Stimulated activated naive CD8-positive, alpha-beta T cell treated with anti-CD3 and anti-CD28 coated beads, Interleukin-15, amount 100 ng/mL, for 72 hours (primary cell): ENCODE results near the gene SULF2.

Source experiments
- ATAC-seq: fragments of 150-1000 bp; cut with Tn5 transposase; 2 replicates; pipeline ENCODE4 v1.10.0; 2021; ENCODE audit warnings: mild to moderate bottlenecking, moderate library complexity
- DNase-seq, 2 donors: peaks; one replicate each; pipeline ENCODE4 v3.0.0; 2021 to 2022
- H3K27ac Mint-ChIP-seq, 2 donors: one replicate each; pipeline ENCODE4 v1.8.0; 2022; ENCODE audit warnings: mild to moderate bottlenecking in 2 of 2, mixed read lengths in 2 of 2, moderate library complexity in 2 of 2
- H3K27me3 Mint-ChIP-seq: one replicate; pipeline ENCODE4 v1.8.0; 2022; ENCODE audit warnings: mixed read lengths
- H3K4me1 Mint-ChIP-seq: one replicate; pipeline ENCODE4 v1.8.0; 2022; ENCODE audit warnings: mild to moderate bottlenecking, mixed read lengths
- H3K4me3 Mint-ChIP-seq, 2 donors: one replicate each; pipeline ENCODE4 v1.8.0; 2022; ENCODE audit warnings: mild to moderate bottlenecking in 2 of 2, mixed read lengths in 2 of 2, moderate library complexity in 1 of 2
- H3K9me3 Mint-ChIP-seq, 2 donors: one replicate each; pipeline ENCODE4 v1.8.0; 2022; ENCODE audit warnings: mixed read lengths in 2 of 2

The SULF2 gene

DNA sequence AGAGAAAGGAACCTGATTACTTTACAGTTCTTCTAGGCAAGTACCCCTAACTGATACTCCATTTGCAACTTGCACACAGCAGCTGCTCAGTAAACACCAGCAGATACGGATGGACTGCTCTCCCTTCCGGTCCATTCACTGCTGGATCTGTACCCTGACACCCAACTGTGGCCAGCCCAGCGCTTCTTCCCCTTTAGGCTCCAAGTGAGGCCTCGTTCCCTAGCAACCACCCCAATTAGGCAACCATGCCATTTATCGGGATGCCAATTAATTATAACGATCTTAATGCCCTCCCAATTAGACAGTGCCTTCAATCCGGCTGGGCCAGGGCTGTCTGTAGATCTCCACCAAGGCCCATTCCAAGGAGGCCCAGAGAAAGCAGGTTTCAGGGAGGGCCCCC is 3.2 kb downstream of the SULF2 start:
- Mint-ChIP-seq H3K4me1 (peaks cover 20% of the 10 kb centered on the region), H3K27ac (no peak overlapping the region), H3K9me3 (no peaks in the 10 kb centered on the region)

DNA sequence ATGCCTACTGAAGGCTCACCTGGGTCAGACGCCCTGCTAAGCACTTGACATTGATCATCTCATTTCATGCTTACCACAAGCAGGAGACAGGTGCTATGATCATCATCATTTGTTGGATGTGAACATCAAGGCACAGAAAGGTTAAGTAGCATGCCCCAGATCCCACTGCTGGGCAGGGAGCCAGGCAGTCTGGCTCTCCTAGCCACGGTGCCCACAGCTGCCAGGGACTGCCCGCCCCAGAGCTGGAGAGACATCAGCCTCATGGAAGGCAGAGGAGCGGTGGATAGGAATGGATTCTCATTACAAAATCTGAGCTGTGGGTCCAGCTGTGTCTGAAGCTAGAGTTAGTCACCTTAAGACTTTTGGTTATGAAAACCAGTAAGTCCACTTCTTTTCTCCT is 3.6 kb downstream of the SULF2 start:
- Mint-ChIP-seq H3K27ac (no peak overlapping the region), H3K9me3 (no peaks in the 10 kb centered on the region), H3K27me3 (peaks cover 49% of the 10 kb centered on the region), H3K4me1 (peaks cover 18% of the 10 kb centered on the region), H3K4me3 (no peak overlapping the region)
- DNase-seq (no peak), ATAC-seq (no peak)

More for the DNA sequence above, 3.2 kb downstream of the SULF2 start:
- DNase-seq (no peak), ATAC-seq (no peak)
- Mint-ChIP-seq H3K4me3 (no peak overlapping the region), H3K27me3 (peaks cover 50% of the 10 kb centered on the region)

DNA sequence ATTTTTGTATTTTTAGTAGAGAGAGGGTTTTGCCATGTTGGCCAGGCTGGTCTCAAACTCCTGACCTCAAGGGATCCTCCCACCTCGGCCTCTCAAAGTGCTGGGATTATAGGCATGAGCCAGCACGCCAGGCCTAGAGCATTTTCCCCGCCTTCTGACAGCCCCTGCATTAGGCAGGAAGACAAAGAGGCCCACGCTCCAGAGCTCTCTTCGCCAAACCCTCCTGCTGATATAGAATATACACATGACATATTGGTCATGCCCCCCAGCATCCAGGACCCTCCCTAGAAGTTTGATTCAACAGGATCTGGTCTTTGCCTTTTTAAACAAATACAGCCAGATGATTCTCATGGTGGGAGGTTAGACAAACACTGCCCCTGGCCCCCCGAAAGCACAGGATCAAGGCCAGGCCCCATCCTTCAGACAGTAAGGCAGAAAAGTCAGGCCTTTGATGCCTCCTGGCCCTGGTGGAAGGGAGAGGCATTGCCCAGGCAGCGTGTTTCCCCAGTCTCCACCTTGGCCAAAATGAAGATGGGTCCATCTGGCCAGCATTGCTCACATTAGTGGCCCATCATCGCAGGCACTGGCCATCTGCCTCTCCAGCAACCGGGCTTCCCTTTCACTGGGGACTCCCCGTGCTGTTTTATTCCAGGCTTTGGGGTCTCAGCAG is 4.4 kb downstream of the SULF2 start:
- H3K4me1 Mint-ChIP-seq, result peaks cover 11% of the 10 kb centered on the region
- no peaks in the 10 kb centered on the region for H3K9me3 Mint-ChIP-seq
- no peak overlapping the region for H3K4me3 Mint-ChIP-seq
- DNase-seq (no peak), ATAC-seq (no peak)
- peaks cover 41% of the 10 kb centered on the region for H3K27me3 Mint-ChIP-seq
- H3K27ac Mint-ChIP-seq, result peak overlapping the region in 1 of 2 donors; percentile 54

GRCh38 chr20:47778398-47779354 is 6.6 kb downstream of the SULF2 start:
- H3K9me3 Mint-ChIP-seq, result no peaks in the 10 kb centered on the region
- DNase-seq (no peak), ATAC-seq (no peak)
- H3K27ac Mint-ChIP-seq, result no peak overlapping the region
- no peaks in the 10 kb centered on the region for H3K4me1 Mint-ChIP-seq
- peaks cover 26% of the 10 kb centered on the region for H3K27me3 Mint-ChIP-seq
- no peak overlapping the region for H3K4me3 Mint-ChIP-seq

- H3K27ac Mint-ChIP-seq, result no peak overlapping the region
- DNase-seq (no peak), ATAC-seq (no peak)
- H3K4me1 Mint-ChIP-seq, result no peaks in the 10 kb centered on the region
- no peaks in the 10 kb centered on the region for H3K9me3 Mint-ChIP-seq
- H3K4me3 Mint-ChIP-seq, result no peak overlapping the region
- peaks cover 11% of the 10 kb centered on the region for H3K27me3 Mint-ChIP-seq
Measured at GRCh38 chr20:47777220-47777619, 8.1 kb downstream of the SULF2 start.

DNA sequence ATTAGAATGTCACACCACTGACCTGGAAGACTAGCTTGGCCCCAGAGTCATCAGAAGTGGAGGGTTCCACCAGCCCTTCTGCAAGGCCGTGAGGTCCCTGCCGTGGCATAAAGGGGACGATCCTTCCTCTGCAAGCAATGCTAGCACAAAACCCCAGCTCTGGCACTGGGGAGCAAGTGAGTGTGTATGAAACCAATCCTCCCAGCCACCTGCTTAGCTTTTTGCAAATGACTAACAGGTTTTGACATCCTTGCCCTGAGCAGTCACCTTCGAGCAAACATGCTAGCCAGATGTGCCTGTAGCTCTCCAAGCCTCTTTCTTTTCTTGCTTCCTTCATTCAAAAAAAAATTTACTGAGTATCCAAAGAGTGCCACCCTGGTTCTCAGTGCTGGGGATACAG is 8.6 kb downstream of the SULF2 start:
- DNase-seq (no peak), ATAC-seq (no peak)
- Mint-ChIP-seq H3K4me3 (no peak overlapping the region), H3K4me1 (no peaks in the 10 kb centered on the region), H3K27ac (no peak overlapping the region), H3K27me3 (peaks cover 6% of the 10 kb centered on the region), H3K9me3 (no peaks in the 10 kb centered on the region)

- no peaks in the 10 kb centered on the region for H3K9me3 Mint-ChIP-seq
- ATAC-seq, result no peak
- no peak overlapping the region for H3K27ac Mint-ChIP-seq
- H3K4me1 Mint-ChIP-seq, result no peaks in the 10 kb centered on the region
- peaks cover 6% of the 10 kb centered on the region for H3K27me3 Mint-ChIP-seq
- no peak overlapping the region for H3K4me3 Mint-ChIP-seq
- no peak for DNase-seq
Measured at GRCh38 chr20:47775841-47776240, 9.4 kb downstream of the SULF2 start.

DNA sequence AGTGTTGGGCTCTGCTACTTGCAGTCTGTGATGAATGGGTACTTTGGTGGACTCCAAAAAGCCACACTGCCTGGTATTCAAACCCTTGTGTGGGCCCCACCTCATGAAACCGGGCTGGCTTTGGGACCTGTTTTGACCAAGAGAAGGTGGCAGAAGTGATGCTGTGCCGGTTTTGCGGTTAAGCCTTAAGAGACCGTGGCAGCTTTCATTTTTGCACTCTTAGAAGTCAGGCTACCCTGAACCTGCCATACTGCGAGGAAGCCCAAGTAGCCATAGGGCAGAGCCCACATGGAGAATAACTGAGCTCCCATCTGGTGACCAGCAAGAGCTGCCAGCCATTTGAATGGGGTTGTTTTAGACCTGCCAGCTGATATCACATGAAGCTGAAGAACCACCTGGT is 10.2 kb downstream of the SULF2 start:
- Mint-ChIP-seq H3K9me3 (no peaks in the 10 kb centered on the region), H3K27me3 (peaks cover 6% of the 10 kb centered on the region), H3K27ac (no peak overlapping the region), H3K4me1 (no peaks in the 10 kb centered on the region), H3K4me3 (no peak overlapping the region)
- no peak for ATAC-seq
- no peak for DNase-seq

DNA sequence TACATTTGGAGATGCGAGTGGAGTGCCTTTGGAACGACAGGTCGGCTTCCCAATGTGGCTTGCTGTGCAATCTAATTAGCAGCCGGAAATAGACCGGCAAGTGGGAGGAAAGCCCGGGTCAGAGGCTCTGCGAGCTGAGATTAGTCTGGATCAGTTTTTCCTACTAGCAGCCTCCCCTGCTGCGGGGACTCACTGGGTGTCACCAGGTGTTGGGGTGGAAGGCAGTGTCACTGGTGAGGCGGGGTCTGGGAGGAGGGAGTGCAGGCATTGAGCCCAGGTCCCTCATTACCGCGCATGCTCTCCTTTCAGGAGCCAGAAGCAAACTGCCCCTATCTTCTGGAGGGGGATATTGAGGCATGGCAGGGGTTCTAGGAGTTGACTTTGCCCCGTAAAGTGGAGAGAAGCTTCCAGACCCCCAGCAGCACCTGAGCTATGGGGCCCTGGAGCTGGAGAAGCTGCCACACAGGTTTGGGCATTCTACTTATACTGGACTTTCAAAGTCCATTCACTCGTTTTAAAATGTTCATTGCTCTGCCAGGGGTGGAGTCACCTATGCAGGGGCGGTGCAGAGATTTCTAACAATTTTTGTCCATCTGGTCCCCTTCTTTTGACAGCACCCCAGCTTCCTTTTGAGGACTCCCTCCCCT is 11.0 kb downstream of the SULF2 start:
- Mint-ChIP-seq H3K4me1 (no peaks in the 10 kb centered on the region), H3K27ac (no peak overlapping the region), H3K27me3 (peaks cover 6% of the 10 kb centered on the region), H3K9me3 (no peaks in the 10 kb centered on the region), H3K4me3 (no peak overlapping the region)
- DNase-seq (no peak), ATAC-seq (no peak)

GRCh38 chr20:47773371-47773786 is 11.9 kb downstream of the SULF2 start:
- Mint-ChIP-seq H3K27ac (no peak overlapping the region), H3K4me1 (no peaks in the 10 kb centered on the region), H3K9me3 (no peaks in the 10 kb centered on the region), H3K4me3 (no peak overlapping the region), H3K27me3 (peaks cover 6% of the 10 kb centered on the region)
- ATAC-seq (no peak), DNase-seq (no peak)

DNA sequence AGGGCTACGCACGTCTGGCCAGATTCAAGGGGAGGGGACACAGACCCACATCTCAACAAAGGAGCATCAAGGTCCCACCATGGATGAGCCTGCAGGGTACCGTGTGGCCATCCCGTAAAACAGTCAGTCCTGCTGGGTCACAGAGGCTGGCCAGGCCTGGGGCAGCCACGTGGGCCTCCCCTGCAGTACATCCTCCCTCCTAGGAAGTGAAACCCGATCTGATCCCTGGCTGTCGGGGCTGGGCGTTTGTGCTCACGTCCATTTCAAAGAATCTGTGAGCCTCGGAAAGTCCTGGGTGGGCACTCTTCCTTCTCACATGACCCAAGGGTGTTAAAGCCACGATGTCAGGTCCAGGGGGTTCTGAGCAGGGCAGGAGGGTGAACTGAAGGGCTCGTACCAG is 14.3 kb downstream of the SULF2 start:
- Mint-ChIP-seq H3K9me3 (no peaks in the 10 kb centered on the region), H3K27me3 (peaks cover 5% of the 10 kb centered on the region), H3K4me3 (no peak overlapping the region), H3K4me1 (no peaks in the 10 kb centered on the region), H3K27ac (no peak overlapping the region)
- DNase-seq, result no peak
- no peak for ATAC-seq

- Mint-ChIP-seq H3K4me3 (no peak overlapping the region), H3K4me1 (no peaks in the 10 kb centered on the region), H3K27ac (peak overlapping the region in 1 of 2 donors; percentile 72), H3K27me3 (peaks cover 24% of the 10 kb centered on the region), H3K9me3 (no peaks in the 10 kb centered on the region)
- DNase-seq (no peak), ATAC-seq (no peak)
Measured at GRCh38 chr20:47768016-47768824, 17.1 kb downstream of the SULF2 start.

DNA sequence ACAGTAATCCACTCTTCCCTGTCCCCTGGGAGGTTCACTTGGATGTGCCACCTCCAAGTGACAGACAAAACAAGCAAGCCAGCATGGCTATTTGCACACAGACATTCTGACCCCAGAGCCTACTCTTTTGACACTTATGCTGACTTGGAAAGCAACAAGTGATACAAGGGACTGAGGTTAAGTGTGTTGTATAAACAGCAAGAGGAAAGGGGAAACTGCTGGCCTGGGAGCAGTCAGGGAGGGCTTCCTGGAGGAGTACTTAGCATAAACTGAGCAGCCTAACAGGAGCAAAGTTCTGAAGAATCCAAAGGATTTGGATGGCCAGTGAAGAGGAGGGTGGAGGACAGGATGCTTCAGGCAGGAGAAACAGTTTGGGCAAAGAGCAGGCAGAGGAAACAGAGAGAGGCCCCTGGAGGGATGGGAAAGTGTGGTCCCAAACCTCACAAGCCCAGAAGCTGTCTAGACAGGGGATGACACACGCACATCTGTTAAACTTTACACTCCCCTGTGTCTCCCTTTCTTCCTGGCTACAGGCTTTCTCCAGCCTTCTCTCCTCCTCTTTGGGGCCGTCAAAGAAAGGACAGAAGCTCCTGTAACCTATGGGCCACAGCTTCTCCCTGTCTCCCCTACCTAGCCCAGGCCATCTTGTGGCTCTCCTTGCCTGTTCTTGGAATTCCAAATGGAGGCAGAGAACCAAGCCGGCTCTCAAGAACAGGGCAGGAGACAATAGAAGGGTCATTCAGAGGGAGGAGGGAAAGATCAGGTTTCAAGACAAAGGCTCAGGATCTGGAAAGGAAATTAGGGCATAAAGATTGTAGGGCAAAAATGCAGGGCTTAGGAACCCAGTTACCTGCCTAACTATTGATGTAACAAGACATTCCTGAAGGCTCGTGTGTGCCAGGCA is 19.3 kb downstream of the SULF2 start:
- ATAC-seq (no peak), DNase-seq (no peak)
- H3K27ac Mint-ChIP-seq, result peak overlapping the region in 1 of 2 donors; percentile 75

DNA sequence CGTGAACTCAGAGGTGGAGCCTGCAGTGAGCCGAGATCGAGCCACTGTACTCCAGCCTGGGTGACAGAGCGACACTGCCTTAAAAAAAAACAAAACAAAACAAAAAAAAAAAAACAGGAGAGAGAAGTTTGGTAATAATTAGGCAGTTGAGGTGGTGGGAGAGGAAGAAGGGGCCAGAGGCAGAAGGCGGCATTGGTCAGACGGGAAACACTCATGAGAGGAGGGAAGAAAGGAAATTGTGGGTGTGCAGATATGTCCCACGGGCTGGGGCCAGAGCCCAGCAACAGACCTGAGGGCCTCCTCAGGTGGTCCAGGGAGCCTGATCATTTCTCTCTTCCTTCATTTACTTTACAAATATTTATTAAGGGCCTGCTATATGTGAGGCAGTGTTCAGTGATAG is 20.0 kb downstream of the SULF2 start:
- H3K27me3 Mint-ChIP-seq, result peaks cover 44% of the 10 kb centered on the region

More for the DNA sequence above, 19.3 kb downstream of the SULF2 start:
- Mint-ChIP-seq H3K4me1 (no peaks in the 10 kb centered on the region), H3K9me3 (no peaks in the 10 kb centered on the region), H3K4me3 (no peak overlapping the region), H3K27me3 (peaks cover 37% of the 10 kb centered on the region)

More for the DNA sequence above, 20.0 kb downstream of the SULF2 start:
- Mint-ChIP-seq H3K4me3 (no peak overlapping the region), H3K27ac (peak overlapping the region in 1 of 2 donors; percentile 12), H3K9me3 (no peaks in the 10 kb centered on the region), H3K4me1 (no peaks in the 10 kb centered on the region)
- no peak for DNase-seq
- no peak for ATAC-seq
